SK-N-SH treated with all-trans-retinoic acid at 6 μM for 48 hours (cell line): Measurements from ENCODE around the gene C1QL1.
A peak's percentile ranks its signal among the peaks of the same experiment; 100 is the strongest.

ENCODE experiments used
- CSDC2 ChIP-seq: fragments of 250-450 bp; sonication (Bioruptor Pico); IDR thresholded peaks from 2 replicates; pipeline ENCODE4 v1.5.0; 2020; ENCODE audit warnings: mild to moderate bottlenecking, moderate library complexity
- ESRRG ChIP-seq: fragments of 250-450 bp; sonication (Bioruptor Pico); IDR thresholded peaks from 2 replicates; pipeline ENCODE4 v1.6.1; 2021; ENCODE audit warnings: mild to moderate bottlenecking
- GLIS3 ChIP-seq: fragments of 250-450 bp; sonication (Bioruptor Pico); IDR thresholded peaks from 2 replicates; pipeline ENCODE4 v1.5.0; 2020; ENCODE audit warnings: mild to moderate bottlenecking, moderate library complexity
- OSR1 ChIP-seq: fragments of 250-450 bp; sonication (Bioruptor Pico); IDR thresholded peaks from 2 replicates; pipeline ENCODE4 v1.8.0; 2022; ENCODE audit warnings: moderate library complexity, mild to moderate bottlenecking, inconsistent platforms
- PATZ1 ChIP-seq: fragments of 250-450 bp; sonication (Bioruptor Pico); IDR thresholded peaks from 2 replicates; pipeline ENCODE4 v1.8.0; 2020; ENCODE audit warnings: mild to moderate bottlenecking, moderate library complexity, borderline replicate concordance
- SNAI2 ChIP-seq: fragments of 250-450 bp; sonication (Bioruptor Pico); IDR thresholded peaks from 2 replicates; pipeline ENCODE4 v1.5.0; 2020; ENCODE audit warnings: mild to moderate bottlenecking, moderate library complexity
- TSHZ2 ChIP-seq: fragments of 250-450 bp; sonication (Bioruptor Pico); IDR thresholded peaks from 2 replicates; pipeline ENCODE4 v1.5.0; 2020; ENCODE audit warnings: mild to moderate bottlenecking, moderate library complexity
- ZC3H10 ChIP-seq: fragments of 250-450 bp; sonication (Bioruptor Pico); IDR thresholded peaks from 2 replicates; pipeline ENCODE4 v1.5.1; 2021; ENCODE audit warnings: mild to moderate bottlenecking, moderate library complexity
- ZFP30 ChIP-seq: fragments of 450-650 bp; formaldehyde crosslinking; IDR thresholded peaks from 2 replicates; pipeline ENCODE4 v1.5.0; 2022; ENCODE audit warnings: mild to moderate bottlenecking, moderate library complexity
- ZNF70 ChIP-seq: fragments of 450-650 bp; formaldehyde crosslinking; IDR thresholded peaks from 2 replicates; pipeline ENCODE4 v1.5.0; 2020; ENCODE audit warnings: mild to moderate bottlenecking, moderate library complexity
- TF ChIP-seq, protein P1 (sequence below): fragments of 250-450 bp; sonication (Bioruptor Pico); IDR thresholded peaks from 2 replicates; pipeline ENCODE4 v1.8.0; 2021; ENCODE audit warnings: low read depth, mild to moderate bottlenecking, moderate library complexity, borderline replicate concordance
- TF ChIP-seq, protein P2 (sequence below): fragments of 250-450 bp; sonication (Bioruptor Pico); IDR thresholded peaks from 2 replicates; pipeline ENCODE4 v1.5.1; 2020; ENCODE audit warnings: low read depth, mild to moderate bottlenecking, moderate library complexity

GRCh38 chr17:44947461-44948314 lies 20.4 kb downstream of the C1QL1 start, which contains the start of gene KIF18B:
- TF ChIP-seq PATZ1 (no peak), ZFP30 (CRISPR knock-in tag) (no peak), ESRRG (no peak), ZNF70 (CRISPR knock-in tag) (no peak), GLIS3 (CRISPR knock-in tag) (no peak), OSR1 (CRISPR knock-in tag) (no peak), SNAI2 (CRISPR knock-in tag) (no peak), ZC3H10 (CRISPR knock-in tag) (no peak), TSHZ2 (CRISPR knock-in tag) (0 out of 2 replicates have a peak, but pooled peaks have one; percentile 17), CSDC2 (CRISPR knock-in tag) (no peak)
- TF ChIP-seq, protein P1, sequence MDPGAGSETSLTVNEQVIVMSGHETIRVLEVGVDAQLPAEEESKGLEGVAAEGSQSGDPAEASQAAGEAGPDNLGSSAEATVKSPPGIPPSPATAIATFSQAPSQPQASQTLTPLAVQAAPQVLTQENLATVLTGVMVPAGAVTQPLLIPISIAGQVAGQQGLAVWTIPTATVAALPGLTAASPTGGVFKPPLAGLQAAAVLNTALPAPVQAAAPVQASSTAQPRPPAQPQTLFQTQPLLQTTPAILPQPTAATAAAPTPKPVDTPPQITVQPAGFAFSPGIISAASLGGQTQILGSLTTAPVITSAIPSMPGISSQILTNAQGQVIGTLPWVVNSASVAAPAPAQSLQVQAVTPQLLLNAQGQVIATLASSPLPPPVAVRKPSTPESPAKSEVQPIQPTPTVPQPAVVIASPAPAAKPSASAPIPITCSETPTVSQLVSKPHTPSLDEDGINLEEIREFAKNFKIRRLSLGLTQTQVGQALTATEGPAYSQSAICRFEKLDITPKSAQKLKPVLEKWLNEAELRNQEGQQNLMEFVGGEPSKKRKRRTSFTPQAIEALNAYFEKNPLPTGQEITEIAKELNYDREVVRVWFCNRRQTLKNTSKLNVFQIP = no peak
- TF ChIP-seq, protein P2, sequence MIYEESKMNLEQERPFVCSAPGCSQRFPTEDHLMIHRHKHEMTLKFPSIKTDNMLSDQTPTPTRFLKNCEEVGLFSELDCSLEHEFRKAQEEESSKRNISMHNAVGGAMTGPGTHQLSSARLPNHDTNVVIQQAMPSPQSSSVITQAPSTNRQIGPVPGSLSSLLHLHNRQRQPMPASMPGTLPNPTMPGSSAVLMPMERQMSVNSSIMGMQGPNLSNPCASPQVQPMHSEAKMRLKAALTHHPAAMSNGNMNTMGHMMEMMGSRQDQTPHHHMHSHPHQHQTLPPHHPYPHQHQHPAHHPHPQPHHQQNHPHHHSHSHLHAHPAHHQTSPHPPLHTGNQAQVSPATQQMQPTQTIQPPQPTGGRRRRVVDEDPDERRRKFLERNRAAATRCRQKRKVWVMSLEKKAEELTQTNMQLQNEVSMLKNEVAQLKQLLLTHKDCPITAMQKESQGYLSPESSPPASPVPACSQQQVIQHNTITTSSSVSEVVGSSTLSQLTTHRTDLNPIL (CRISPR knock-in tag) = no peak
